HG03520 (cell line): ENCODE data around the gene CERS6.

ENCODE experiments used
- ATAC-seq: cut with Tn5 transposase; IDR thresholded peaks from one replicate; pipeline ENCODE4 v1.9.1; 2021; ENCODE audit warnings: mild to moderate bottlenecking, moderate library complexity; ENCODE audit not compliant: unreplicated experiment

The CERS6 gene

GRCh38 chr2:168565112-168565511 lies 109.0 kb downstream of the CERS6 start:
- no peak for ATAC-seq

GRCh38 chr2:168565512-168565911 lies 109.4 kb downstream of the CERS6 start:
- ATAC-seq = no peak

GRCh38 chr2:168566974-168567665 lies 111.0 kb downstream of the CERS6 start:
- no peak for ATAC-seq

- no peak for ATAC-seq
Measured at GRCh38 chr2:168567836-168568235, 111.8 kb downstream of the CERS6 start.

- ATAC-seq = no peak
Measured at GRCh38 chr2:168568476-168569267, 112.6 kb downstream of the CERS6 start.

GRCh38 chr2:168571061-168571460 lies 115.0 kb downstream of the CERS6 start:
- ATAC-seq = no peak

DNA sequence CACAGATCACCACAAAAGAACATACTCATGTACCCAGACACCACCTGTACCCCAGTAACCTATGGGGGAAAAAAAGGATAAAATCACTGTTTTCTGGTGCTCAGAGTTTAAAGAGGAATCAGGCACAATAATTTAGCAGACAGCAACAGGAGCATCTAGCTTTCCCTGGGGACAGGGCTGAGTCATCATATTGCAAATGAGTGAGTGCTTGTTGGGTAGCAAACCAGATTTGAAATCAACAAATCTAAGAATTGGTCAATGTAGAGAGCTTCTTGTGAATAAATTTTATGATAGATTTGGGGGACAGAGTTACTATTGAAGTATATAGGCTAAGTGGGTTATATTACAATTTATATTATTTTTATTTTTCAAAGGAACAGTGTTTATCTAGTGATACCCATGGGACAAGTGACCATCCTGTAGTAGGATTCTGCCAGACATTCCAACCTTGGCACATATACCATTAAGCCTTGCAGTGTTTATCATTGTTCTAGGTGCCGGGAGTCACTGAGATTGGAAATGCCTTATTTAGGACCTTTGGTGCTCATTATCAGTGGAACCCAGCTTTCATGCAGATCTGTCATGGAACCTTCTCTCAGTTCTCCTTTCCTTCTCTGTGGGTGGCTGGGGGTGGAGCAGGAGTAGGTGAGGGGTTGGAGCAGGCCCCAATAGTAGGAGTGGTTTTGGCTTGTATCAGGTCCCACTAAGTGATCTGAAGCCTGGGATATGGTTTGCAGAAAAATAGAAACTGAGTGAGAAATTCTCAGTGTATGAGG lies 117.2 kb downstream of the CERS6 start:
- ATAC-seq = no peak

DNA sequence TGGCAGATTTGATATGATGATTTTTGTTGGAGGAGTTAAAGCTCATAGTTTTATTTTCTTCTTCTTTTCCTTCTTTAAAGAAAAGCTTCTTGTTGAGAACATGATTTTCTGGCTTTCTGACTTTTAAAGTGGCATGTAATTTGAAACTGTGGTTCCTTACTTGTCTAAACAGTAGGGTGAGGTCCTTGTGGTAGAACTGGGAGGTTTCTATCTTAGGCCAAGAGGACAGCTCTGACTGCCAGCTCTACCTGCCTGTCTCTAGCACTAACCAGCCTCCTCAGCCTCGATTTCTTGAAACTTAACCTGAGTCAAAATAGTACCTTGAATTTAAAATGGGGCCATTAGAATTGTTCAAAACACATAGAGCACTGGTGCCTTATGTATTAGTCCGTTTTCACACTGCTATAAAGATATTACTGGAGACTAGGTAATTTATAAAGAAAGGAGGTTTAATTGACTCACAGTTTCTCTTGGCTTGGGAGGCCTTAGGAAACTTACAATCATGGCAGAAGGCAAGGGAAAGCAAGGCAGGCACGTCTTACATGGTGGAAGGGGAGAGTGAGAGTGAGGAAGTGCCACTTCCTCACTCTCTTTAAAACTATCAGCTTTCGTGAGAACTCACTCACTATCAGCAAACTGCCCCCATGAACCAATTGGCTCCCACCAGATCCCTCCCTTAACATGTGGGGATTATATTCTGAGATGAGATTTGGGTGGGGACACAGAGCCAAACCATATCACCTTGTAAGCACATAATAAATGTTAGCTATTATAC lies 119.0 kb downstream of the CERS6 start:
- no peak for ATAC-seq

DNA sequence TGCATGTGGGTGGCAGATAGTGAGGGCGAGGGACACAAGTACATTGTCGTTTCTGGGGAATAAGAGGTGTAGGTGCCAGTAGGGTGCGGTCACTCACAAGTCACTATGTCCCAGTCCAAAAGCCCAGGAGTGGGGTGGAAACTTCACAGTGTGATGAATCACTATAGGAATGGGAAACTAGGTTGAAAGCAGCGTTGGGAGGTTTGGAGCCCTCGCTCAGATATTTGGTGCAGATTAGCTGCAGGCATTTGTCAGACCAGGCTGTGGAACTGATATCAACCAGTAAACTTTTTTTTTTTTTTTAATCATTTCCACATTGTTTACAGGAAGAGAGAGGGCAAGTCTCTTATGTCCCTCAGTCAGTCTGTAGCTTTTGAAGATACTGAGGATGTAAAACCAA lies 121.8 kb downstream of the CERS6 start:
- ATAC-seq = no peak

- ATAC-seq = peak; percentile 60
Measured at GRCh38 chr2:168583064-168583709, 127.1 kb downstream of the CERS6 start.

DNA sequence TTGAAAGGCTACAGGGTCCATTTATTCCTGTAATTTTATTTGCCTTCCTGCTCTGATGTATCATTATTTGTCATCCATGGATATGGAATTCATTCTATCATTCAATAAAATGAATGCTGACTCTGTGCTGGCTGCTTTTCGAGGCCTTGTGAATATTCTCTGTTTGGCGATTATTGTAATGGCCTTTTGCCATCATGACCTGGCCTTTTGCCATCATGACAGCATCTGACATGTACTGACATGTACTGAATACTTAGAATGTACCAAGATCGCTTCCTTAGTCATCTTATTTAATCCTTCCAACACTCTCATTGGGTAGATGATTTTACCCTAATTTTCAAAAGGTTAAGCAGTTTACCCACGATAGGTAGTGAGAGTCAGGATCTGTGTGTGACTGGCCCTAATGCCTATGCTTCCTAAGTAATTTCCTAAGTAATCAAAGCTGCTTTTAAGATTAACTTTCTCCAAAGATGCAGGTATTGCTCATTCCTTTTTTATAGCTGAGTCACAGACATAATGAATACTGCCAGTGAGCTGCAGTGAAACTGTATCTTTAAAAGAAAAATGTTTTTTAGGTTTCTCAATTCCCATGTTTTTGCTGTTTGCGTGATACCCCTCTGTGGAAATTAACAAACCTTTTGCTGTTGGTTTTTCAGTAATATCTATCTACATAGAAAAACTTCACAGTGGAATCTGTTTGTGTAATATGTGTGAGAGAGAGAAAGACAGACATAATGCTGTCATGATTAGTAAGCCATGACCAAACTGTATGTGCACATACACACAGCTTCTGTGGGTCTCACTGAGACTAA lies 127.8 kb downstream of the CERS6 start:
- ATAC-seq = no peak

GRCh38 chr2:168584911-168585310 lies 128.8 kb downstream of the CERS6 start:
- no peak for ATAC-seq

DNA sequence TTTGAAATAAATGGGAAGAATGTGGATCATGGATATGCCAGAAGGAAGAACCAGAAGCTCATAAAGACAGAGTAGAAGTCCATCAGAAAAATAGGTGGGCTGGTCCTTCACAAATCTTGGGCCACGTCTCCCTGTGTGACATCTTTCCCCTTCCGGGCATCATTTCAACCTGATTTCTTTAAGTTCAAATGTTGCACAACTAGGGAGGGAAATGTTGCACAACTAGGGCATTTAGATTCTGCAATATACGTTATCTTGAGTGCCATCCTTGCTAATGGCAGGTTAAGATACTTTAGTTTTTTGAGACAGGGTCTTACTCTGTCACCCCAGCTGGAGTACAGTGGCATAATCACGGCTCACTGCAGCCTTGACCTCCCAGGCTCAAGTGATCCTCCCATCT lies 129.6 kb downstream of the CERS6 start:
- no peak for ATAC-seq

- no peak for ATAC-seq
Measured at GRCh38 chr2:168587307-168587706, 131.2 kb downstream of the CERS6 start.

DNA sequence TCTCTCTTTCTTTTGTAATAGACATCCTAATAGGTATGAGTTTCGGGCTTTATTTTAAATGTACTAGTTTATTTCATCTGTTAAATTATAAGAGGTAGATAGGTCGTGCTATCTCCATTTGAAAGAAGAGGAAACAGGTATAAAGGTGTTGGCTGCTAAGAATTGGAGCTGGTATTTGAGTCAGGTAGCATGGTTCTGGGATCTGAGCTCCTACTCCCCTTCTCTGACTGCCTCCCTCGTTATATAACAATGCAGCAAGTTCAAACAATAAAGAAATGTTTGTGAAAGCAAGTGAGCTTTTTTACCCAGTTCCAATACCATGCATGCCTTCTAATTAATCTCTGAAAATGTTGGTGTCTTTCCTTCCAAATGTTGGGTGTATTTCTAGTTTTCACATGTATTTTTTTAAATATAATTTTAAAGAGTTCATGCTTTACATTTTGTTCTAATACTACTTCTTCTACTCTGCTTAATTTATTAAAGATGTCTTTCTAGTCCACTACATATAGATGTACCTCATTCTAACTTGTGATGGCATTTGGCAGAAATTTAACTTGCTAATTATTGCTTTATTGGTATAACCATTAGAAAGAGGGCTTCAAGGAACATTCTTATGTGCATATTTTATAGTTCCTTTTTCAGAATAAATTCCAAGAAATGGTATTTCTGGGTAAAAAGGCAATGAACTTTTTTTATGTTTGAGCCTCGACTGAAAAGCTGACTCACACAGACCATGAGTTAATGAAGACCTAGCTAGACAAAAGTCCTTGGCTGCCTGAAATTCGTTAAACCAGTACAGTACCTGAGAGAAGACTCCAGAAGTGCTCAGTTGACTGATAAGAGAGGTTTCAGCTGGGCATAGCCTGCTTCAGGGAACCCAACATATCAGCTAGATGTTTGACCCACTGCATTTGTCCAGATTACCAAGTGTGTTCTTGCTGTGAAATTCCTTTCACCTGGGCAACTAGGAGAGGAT lies 133.5 kb downstream of the CERS6 start:
- no peak for ATAC-seq

GRCh38 chr2:168592181-168592831 lies 136.2 kb downstream of the CERS6 start:
- no peak for ATAC-seq

- ATAC-seq = peak; percentile 57
Measured at GRCh38 chr2:168593713-168594112, 137.6 kb downstream of the CERS6 start.

DNA sequence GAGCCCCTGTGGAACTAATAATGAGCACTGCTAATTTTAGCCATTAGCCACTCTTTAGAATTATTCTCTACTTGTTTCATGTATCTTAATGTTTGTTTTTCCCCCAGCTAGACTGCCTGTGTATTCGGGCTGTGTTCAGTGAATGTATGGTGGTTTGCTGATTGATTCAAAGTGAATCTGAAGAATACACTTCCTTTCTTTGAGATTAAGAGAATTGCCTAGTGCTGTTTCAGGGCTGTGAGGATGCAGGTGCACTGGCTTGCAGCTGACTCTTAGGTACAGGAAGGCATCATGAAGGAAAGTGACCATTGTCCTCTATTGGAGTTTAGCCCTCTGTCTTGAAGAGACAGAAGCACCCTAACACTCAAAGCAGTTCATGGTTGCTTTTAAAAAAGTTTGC lies 138.7 kb downstream of the CERS6 start:
- ATAC-seq = peak; percentile 47
